GM19023 (cell line): ENCODE results near the gene MAGEE1.
A peak's percentile ranks its signal among the peaks of the same experiment; 100 is the strongest.

Experiments
- ATAC-seq: cut with Tn5 transposase; IDR thresholded peaks from one replicate; pipeline ENCODE4 v1.9.1; 2021; ENCODE audit warnings: mild to moderate bottlenecking, moderate library complexity; ENCODE audit not compliant: unreplicated experiment

The MAGEE1 gene, protein sequence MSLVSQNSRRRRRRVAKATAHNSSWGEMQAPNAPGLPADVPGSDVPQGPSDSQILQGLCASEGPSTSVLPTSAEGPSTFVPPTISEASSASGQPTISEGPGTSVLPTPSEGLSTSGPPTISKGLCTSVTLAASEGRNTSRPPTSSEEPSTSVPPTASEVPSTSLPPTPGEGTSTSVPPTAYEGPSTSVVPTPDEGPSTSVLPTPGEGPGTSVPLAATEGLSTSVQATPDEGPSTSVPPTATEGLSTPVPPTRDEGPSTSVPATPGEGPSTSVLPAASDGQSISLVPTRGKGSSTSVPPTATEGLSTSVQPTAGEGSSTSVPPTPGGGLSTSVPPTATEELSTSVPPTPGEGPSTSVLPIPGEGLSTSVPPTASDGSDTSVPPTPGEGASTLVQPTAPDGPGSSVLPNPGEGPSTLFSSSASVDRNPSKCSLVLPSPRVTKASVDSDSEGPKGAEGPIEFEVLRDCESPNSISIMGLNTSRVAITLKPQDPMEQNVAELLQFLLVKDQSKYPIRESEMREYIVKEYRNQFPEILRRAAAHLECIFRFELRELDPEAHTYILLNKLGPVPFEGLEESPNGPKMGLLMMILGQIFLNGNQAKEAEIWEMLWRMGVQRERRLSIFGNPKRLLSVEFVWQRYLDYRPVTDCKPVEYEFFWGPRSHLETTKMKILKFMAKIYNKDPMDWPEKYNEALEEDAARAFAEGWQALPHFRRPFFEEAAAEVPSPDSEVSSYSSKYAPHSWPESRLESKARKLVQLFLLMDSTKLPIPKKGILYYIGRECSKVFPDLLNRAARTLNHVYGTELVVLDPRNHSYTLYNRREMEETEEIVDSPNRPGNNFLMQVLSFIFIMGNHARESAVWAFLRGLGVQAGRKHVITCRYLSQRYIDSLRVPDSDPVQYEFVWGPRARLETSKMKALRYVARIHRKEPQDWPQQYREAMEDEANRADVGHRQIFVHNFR

DNA sequence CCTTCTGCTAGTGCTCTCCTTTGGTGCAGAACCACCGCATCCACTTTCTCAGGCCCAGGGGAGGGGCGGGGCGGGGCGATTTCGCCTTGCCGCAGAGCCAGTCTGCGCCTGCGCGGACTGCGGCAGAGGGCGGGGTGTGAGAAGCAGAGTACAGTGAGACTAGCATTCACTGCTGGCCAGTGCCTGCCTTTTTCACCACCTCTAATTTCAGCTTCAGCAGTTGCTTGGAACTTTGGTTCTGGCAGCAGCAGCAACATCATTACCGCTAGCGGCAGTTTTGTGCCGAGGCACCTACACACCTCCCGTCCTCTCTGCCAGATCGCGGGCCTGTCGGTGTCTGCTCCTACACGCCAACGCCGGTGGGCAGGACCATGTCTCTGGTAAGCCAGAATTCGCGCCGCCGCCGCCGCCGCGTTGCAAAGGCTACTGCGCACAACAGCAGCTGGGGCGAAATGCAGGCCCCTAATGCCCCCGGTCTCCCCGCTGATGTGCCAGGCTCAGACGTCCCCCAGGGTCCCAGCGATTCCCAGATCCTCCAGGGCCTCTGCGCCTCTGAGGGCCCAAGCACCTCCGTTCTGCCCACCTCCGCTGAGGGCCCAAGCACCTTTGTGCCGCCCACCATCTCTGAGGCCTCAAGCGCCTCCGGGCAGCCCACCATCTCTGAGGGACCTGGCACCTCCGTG is at the start of gene MAGEE1:
Gene MAGEE1, plus strand, starts transcription at position 151 of the 683 bp plus-strand sequence. Its CDS starts 221 bp downstream, at position 372.
- peak; percentile 90 for ATAC-seq

DNA sequence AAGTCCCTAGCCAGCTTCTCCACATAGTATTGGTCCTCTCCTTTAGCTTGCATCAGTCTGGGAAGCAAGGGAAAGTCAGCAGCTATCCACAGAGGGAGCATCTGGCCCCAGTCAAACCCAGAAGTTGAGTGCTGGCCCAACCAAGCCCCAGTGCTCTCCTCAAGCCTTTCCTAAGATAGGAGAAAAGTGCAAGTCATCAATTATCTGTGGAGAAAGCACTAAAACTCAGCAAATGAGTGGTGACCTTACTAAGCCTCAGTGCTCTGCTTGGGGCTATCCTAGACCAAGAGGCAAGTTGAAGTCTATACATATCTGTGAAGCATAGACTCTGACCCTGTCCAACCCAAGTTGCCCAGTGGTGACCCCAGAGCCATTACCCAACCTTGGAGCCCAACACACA is 28.5 kb upstream of the MAGEE1 start:
- no peak for ATAC-seq

DNA sequence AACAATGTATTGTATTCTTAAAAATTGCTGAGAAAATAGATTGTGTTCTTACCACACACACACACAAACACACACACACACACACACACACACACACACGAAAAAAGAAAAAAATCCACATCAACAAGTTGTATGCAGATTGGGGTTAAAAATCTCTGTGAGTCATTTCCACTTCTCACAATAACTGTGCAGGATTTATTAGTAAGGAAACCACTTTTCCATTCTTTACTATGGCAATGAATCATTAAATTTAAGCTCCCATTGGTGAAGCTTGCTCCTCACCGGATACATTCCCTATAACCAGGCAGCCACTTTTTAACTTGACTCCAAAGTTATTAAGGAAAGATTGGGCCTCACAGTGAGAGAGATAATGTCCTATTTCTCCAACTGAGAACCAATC is 19.7 kb upstream of the MAGEE1 start:
- ATAC-seq, result no peak

DNA sequence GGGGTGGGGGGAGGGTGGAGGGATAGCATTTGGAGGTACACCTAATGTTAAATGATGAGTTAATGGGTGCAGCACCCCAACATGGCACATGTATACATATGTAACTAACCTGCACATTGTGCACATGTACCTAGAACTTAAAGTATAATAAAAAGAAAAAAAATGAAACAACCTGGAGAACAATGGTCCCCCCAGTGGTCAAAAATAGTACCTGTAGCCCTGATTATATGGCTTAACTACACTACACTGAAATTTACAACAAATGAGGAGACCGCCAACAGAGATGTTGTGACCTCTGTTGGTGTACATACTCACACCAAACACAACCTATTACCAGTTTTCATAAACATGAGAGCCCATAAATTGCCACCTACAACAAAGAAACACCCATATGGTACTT is 7.3 kb upstream of the MAGEE1 start:
- no peak for ATAC-seq

DNA sequence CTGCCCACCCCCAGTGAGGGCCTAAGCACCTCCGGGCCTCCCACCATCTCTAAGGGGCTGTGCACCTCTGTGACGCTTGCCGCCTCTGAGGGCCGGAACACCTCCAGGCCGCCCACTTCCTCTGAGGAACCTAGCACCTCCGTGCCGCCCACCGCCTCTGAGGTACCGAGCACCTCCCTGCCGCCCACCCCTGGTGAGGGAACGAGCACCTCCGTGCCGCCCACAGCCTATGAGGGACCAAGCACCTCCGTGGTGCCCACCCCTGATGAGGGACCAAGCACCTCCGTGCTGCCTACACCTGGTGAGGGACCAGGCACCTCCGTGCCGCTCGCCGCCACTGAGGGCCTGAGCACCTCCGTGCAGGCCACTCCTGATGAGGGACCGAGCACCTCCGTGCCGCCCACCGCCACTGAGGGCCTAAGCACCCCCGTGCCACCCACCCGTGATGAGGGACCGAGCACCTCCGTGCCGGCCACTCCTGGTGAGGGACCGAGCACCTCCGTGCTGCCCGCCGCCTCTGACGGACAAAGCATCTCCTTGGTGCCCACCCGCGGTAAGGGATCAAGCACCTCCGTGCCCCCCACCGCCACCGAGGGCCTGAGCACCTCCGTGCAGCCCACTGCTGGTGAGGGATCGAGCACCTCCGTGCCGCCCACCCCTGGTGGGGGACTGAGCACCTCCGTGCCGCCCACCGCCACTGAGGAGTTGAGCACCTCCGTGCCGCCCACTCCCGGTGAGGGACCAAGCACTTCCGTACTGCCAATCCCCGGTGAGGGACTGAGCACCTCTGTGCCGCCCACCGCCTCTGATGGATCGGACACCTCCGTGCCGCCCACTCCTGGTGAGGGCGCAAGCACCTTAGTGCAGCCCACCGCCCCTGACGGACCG is 977 bp downstream of the MAGEE1 start:
- ATAC-seq, result peak; percentile 30

DNA sequence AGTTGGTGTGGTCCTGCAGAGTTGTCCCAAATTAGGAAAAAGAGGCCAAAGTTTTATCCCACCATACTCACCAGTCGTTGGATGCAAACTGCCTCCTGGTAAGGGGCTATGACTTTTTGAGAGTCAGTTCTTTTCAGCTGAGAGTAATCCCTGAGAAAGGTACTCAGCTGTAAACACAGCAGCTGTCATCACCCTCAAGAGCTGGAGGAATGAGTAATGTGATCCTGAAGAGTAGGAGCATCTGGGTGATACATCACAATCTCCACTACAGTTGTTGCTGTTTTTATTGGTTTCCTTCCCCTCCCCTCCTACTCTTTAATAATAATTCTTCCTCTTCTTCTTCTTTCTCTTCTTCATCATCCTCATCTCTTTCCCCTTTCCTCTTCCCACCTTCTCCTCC is 5.7 kb downstream of the MAGEE1 start:
- ATAC-seq, result no peak

DNA sequence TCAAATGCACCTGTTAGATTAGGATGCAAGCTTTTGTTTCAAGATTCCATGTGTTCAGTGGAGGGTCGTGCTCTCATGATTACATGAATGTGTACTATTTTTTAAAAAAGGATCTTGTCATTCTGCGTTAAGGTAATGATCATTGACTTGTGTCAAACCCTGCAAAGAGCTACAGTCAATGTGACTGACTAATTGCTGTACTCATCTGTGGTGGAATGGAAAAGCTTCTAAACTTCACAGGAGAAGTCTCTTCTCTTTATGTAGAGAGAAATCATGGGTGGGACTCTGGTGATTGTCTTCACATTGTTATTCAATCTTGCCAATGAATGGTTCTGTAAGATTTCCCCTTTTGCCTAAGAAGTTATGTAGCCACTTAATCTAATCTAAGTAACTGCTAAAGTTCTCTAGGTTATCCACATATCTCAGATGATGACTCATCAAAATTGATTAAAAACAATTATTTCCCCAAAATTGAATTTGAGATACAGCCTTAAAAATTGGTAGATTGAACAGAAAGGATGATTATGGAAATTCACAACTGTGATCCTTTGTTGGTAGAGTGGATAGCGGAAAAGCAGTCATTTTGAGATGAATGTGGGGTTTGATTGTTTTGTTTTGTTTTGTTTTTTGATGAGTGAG is 6.7 kb downstream of the MAGEE1 start:
- no peak for ATAC-seq

DNA sequence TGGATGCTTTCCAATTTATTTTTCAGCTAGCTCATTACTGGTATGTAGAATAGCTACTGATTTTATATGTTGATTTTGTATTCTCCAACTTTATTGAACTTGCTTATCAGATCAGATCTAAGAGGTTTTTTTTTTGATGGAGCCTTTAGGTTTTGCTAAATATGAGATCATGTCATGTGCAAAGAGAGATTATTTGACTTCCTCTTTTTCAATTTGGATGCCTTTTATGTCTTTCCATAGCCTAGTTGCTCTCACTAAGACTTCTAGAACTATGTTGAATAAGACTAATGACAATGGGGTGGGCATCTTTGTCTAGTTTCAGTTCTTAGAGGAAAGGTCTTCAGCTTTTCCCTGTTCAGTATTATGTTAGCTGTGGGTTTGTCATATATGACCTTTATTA is 11.7 kb downstream of the MAGEE1 start:
- ATAC-seq, result no peak

DNA sequence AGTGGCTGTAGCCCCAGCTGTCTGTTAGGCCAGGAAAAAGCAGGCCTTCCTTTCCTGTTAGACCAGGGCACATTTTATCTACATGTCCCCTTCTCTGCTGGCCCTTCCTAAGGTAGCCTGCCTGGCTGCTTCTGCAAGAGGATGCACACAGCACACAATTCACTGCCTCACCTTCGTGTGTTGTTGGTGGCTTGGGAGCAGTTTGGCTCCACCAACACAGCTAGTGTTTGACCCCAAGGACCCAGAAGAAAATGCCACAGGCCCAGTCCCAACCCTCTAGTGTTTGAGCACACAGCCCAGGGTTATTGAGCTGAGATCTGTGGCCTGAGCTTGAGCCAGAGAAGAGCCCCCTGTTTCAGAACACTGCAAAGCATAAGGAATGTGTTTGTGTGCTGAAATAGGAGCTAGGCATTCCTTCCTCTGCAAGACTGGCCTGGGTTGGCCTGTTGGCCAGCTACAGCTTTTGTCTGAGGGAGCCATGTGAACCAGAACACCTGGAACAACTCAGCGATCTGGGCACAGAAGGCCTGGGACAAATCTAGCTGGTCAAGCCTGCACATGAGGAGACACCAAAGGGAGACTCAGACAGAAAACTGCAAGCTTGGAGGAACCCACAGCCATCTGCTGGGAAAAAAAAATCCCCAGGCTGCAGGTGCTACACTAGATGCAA is 26.4 kb downstream of the MAGEE1 start:
- ATAC-seq, result no peak

DNA sequence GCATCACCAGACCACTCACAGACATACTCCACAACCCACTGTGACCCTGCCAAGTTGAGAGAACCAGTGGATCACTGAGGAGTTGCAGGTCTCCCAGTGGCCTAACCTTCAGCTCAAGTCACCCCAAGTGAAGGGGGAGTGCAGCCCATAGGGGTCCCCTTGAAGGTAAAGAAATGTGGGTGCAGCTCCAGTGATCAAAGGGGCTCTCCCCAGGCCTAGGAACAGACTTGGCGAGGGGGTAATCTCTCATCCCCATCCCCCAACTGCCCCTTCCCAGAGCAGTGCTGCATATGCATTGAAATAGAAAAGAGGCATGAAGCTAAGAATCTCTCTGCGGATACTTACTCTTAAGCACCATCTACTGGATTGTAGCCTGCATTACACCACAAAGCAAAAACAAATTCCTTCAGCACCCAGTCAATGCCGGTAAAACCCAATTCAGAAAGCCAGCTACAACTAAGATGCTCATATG is 27.0 kb downstream of the MAGEE1 start:
- peak; percentile 60 for ATAC-seq

DNA sequence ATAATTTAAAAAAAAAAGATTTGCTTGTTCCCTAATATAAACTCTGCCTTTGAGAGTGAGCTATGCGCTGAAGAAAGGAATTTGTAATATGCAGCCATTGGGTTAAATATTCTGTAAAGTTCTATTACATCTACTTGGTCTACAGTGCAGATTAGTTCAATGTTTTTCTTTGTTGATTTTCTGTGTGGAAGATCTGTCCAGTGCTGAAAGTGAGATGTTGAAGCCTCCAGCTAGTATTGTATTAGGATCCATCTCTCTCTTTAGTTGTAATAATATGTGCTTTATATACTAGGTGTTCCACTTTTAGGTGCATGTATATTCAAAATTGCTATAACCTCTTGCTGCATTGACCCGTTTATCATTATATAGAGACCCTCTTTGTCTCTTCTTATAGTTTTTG is 49.8 kb downstream of the MAGEE1 start:
- ATAC-seq, result no peak
